Daoy (cell line): ENCODE data around the gene CAMK1G. TPM values are rescaled to one million over a fixed set of nuclear protein-coding genes. Genes with fewer than 3 reads are reported as not detected.

Source experiments
- DNase-seq: peaks from one replicate; pipeline ENCODE4 v3.0.0-alpha.2; 2015; ENCODE audit warnings: low read depth
- total RNA-seq: library from RNA; depleted of rRNA; stranded (reverse); fragments of >200 nt; shearing (Covaris generic); gene quantifications from 2 replicates; pipeline ENCODE4 v1.2.3, GENCODE V29; 2014

Gene CAMK1G
- total RNA-seq, 1 experiment from 2014 or later = not detected

- peak; percentile 61 for DNase-seq
Measured at GRCh38 chr1:209618756-209619420, 35.4 kb downstream of the CAMK1G start.

GRCh38 chr1:209619696-209620486, 36.4 kb downstream of the CAMK1G start:
- no peak for DNase-seq

- DNase-seq = no peak
Measured at GRCh38 chr1:209620487-209620884, 37.0 kb downstream of the CAMK1G start.

- DNase-seq = no peak
Measured at GRCh38 chr1:209621286-209621685, 37.8 kb downstream of the CAMK1G start.

- DNase-seq = no peak
Measured at GRCh38 chr1:209621741-209622655, 38.5 kb downstream of the CAMK1G start.

GRCh38 chr1:209622841-209623829, 39.6 kb downstream of the CAMK1G start:
- no peak for DNase-seq

GRCh38 chr1:209624558-209625549, 41.3 kb downstream of the CAMK1G start:
- DNase-seq = peak; percentile 44

GRCh38 chr1:209625791-209626285, 42.3 kb downstream of the CAMK1G start:
- no peak for DNase-seq

GRCh38 chr1:209626346-209627026, 43.0 kb downstream of the CAMK1G start:
- DNase-seq = no peak

GRCh38 chr1:209627027-209627731, 43.7 kb downstream of the CAMK1G start:
- DNase-seq = no peak

- peak; percentile 90 for DNase-seq
Measured at GRCh38 chr1:209627732-209628196, 44.2 kb downstream of the CAMK1G start.

GRCh38 chr1:209628618-209629299, 45.2 kb downstream of the CAMK1G start:
- DNase-seq = no peak

- DNase-seq = no peak
Measured at GRCh38 chr1:209629621-209630382, 46.3 kb downstream of the CAMK1G start.

GRCh38 chr1:209630383-209631225, 47.1 kb downstream of the CAMK1G start:
- DNase-seq = no peak

GRCh38 chr1:209633335-209633997, 50.0 kb downstream of the CAMK1G start:
- no peak for DNase-seq
